Kidney (tissue), 14 donors: ENCODE results near the gene BRIP1. TPM values are rescaled to one million over a fixed set of nuclear protein-coding genes. Genes with fewer than 3 reads are reported as not detected.
A peak's percentile ranks its signal among the peaks of the same experiment; 100 is the strongest.

ENCODE experiments used
- DNase-seq, 5 donors: peaks; one replicate each; pipeline ENCODE4 v3.0.0-alpha.2; 2013 to 2020
- FAIRE-seq: peaks from 2 replicates; lab custom pipeline; 2012; peaks lifted over from hg19 to GRCh38; lab: Jason Lieb, UNC
- H3K27ac ChIP-seq, 2 donors: one replicate each; pipeline ENCODE4 v1.7.0; 2013; ENCODE audit warnings: low read depth in 2 of 2, low read length in 2 of 2, inconsistent platforms in 1 of 2
- H3K27me3 ChIP-seq: one replicate; pipeline ENCODE4 v1.7.1; 2013; ENCODE audit warnings: low read length, inconsistent platforms; ENCODE audit not compliant: control insufficient read depth, insufficient read depth
- H3K36me3 ChIP-seq, 3 donors: one replicate each; pipeline versions ENCODE4 v1.7.0 to v1.7.1; 2013; ENCODE audit warnings: low read length in 3 of 3, control low read depth in 1 of 3, inconsistent platforms in 1 of 3; ENCODE audit not compliant: insufficient read depth in 3 of 3, control insufficient read depth in 2 of 3
- H3K4me1 ChIP-seq, 3 donors: one replicate each; pipeline versions ENCODE4 v1.7.0 to v1.7.1; 2013; ENCODE audit warnings: low read length in 3 of 3, inconsistent platforms in 1 of 3, low read depth in 1 of 3; ENCODE audit not compliant: control insufficient read depth in 2 of 3, insufficient read depth in 2 of 3
- H3K4me3 ChIP-seq, 3 donors: one replicate each; pipeline versions ENCODE4 v1.7.0 to v1.8.1; 2013; ENCODE audit warnings: low read length in 3 of 3, control low read depth in 1 of 3, inconsistent platforms in 1 of 3
- H3K9ac ChIP-seq, 3 donors: one replicate each; pipeline versions ENCODE4 v1.7.0 to v1.7.1; 2013; ENCODE audit warnings: low read length in 3 of 3, control low read depth in 1 of 3, inconsistent platforms in 1 of 3
- H3K9me3 ChIP-seq, 3 donors: one replicate each; pipeline versions ENCODE4 v1.7.0 to v1.7.1; 2013; ENCODE audit warnings: low read length in 3 of 3, control low read depth in 1 of 3, inconsistent platforms in 1 of 3; ENCODE audit not compliant: control insufficient read depth in 2 of 3, insufficient read depth in 1 of 3
- CTCF ChIP-seq: IDR thresholded peaks from 3 replicates; pipeline ENCODE4 v1.5.1; 2012; ENCODE audit warnings: mild to moderate bottlenecking, moderate library complexity, borderline replicate concordance; ENCODE audit not compliant: insufficient read depth; ENCODE audit errors: extremely low read depth
- intact Hi-C: fragments of 100-400 bp; cut with DNase I; formaldehyde crosslinking; loops from one replicate; pipeline ENCODE4 v1.11.1; 2022
- polyA plus RNA-seq: library from polyadenylated mRNA; stranded (reverse); fragments of 350-450 nt; fragmentation: Illumina TruSeq; extraction: RNeasy Lipid Tissue Mini Kit (QIAGEN cat#74804); gene quantifications from one replicate; pipeline ENCODE4 v1.2.3, GENCODE V29; 2014; ENCODE audit warnings: low read depth, low replicate concordance; ENCODE audit not compliant: insufficient read depth
- total RNA-seq: library from RNA; stranded (reverse); fragmentation: NEBNext Ultra II Directional; extraction: Animal tissue kit (Norgen Biotek cat#: 25700); gene quantifications from one replicate; pipeline ENCODE4 v1.2.1, GENCODE V29; 2021
- donor health status: control.
- donor health status: control.
- donor health status: control.
- donor health status: control.
- donor health status: control.
- donor health status: DM: yes; HTN: yes; CAD: no.
- donor health status: Normal renal cell carcinoma (clear cell type).

Gene BRIP1
- total and polyA plus RNA-seq, 2 donors from 2014 or later, result 0.54 TPM; not detected in 1

GRCh38 chr17:61814485-61814884 is 48.8 kb downstream of the BRIP1 start:
- intact Hi-C loops, result no loop called here
- no peak for FAIRE-seq
- no peak for TF ChIP-seq CTCF

GRCh38 chr17:61813211-61813610 is 50.1 kb downstream of the BRIP1 start:
- no peak for TF ChIP-seq CTCF
- H3K4me1 ChIP-seq, result no peaks in the 10 kb centered on the region
- no peaks in the 10 kb centered on the region for H3K9me3 ChIP-seq
- no peaks in the 10 kb centered on the region for H3K27me3 ChIP-seq
- H3K4me3 ChIP-seq, result no peak overlapping the region
- FAIRE-seq (no peak), DNase-seq (no peak)
- no peaks in the 10 kb centered on the region for H3K36me3 ChIP-seq
- H3K9ac ChIP-seq, result no peak overlapping the region
- no peak overlapping the region for H3K27ac ChIP-seq
- intact Hi-C loops, result no loop called here

More at GRCh38 chr17:61814485-61814884, 48.8 kb downstream of the BRIP1 start:
- H3K36me3 ChIP-seq, result no peaks in the 10 kb centered on the region
- no peaks in the 10 kb centered on the region for H3K4me1 ChIP-seq
- no peaks in the 10 kb centered on the region for H3K9me3 ChIP-seq
- DNase-seq, result no peak
- H3K9ac ChIP-seq, result no peak overlapping the region
- no peak overlapping the region for H3K4me3 ChIP-seq
- no peak overlapping the region for H3K27ac ChIP-seq
- H3K27me3 ChIP-seq, result no peaks in the 10 kb centered on the region

- H3K9me3 ChIP-seq, result no peaks in the 10 kb centered on the region
- no peaks in the 10 kb centered on the region for H3K36me3 ChIP-seq
- H3K4me3 ChIP-seq, result no peak overlapping the region
- FAIRE-seq (no peak), DNase-seq (no peak)
- no peak overlapping the region for H3K9ac ChIP-seq
- intact Hi-C loops, result no loop called here
- no peaks in the 10 kb centered on the region for H3K4me1 ChIP-seq
- no peak for TF ChIP-seq CTCF
- no peak overlapping the region for H3K27ac ChIP-seq
- no peaks in the 10 kb centered on the region for H3K27me3 ChIP-seq
These were observed 50.6 kb downstream of the BRIP1 start for GRCh38 chr17:61812747-61813146.

GRCh38 chr17:61809816-61810392 is 53.4 kb downstream of the BRIP1 start:
- intact Hi-C loops, result no loop called here
- no peaks in the 10 kb centered on the region for H3K4me1 ChIP-seq
- no peaks in the 10 kb centered on the region for H3K36me3 ChIP-seq
- FAIRE-seq, result no peak
- no peak overlapping the region for H3K4me3 ChIP-seq
- peak in 2 of 5 donors; percentile 49 to 50 for DNase-seq
- TF ChIP-seq CTCF, result no peak
- no peak overlapping the region for H3K27ac ChIP-seq
- H3K27me3 ChIP-seq, result no peaks in the 10 kb centered on the region
- H3K9me3 ChIP-seq, result no peaks in the 10 kb centered on the region
- no peak overlapping the region for H3K9ac ChIP-seq
